Ovary (tissue), 9 donors: Measurements from ENCODE around the gene IL6. TPM values are rescaled to one million over a fixed set of nuclear protein-coding genes. Genes with fewer than 3 reads are reported as not detected.

ENCODE experiments used
- DNase-seq, 5 donors: peaks; one replicate each; pipeline ENCODE4 v3.0.0-alpha.2; 2019 to 2020
- H3K27ac ChIP-seq, 2 donors: fragments of 200-600 bp; one replicate each; pipeline versions ENCODE4 v1.5.1 to v1.8.0; 2019 to 2022
- H3K27me3 ChIP-seq: fragments of 200-600 bp; one replicate; pipeline ENCODE4 v1.8.0; 2022
- H3K36me3 ChIP-seq: fragments of 200-600 bp; sonication (generic); one replicate; pipeline ENCODE4 v1.5.1; 2019
- H3K4me1 ChIP-seq: one replicate; pipeline ENCODE4 v1.8.1; 2013; ENCODE audit warnings: mild to moderate bottlenecking, moderate library complexity; ENCODE audit not compliant: insufficient read depth
- H3K4me3 ChIP-seq: fragments of 200-600 bp; sonication (generic); one replicate; pipeline ENCODE4 v1.5.1; 2017
- H3K9me3 ChIP-seq, 2 donors: fragments of 200-600 bp in 1 of 2; sonication (generic) in 1 of 2; one replicate each; pipeline versions ENCODE4 v1.5.1 to v1.8.1; 2013 to 2019; ENCODE audit warnings: mild to moderate bottlenecking in 1 of 2, moderate library complexity in 1 of 2
- CTCF ChIP-seq, 3 donors: fragments of 450-650 bp in 2 of 3; fragments of 200-600 bp in 1 of 3; IDR thresholded peaks; one replicate each; pipeline versions ENCODE4 v1.5.1 to v1.8.0; 2016 to 2022; ENCODE audit warnings: antibody characterized with exemption in 3 of 3, mild to moderate bottlenecking in 1 of 3
- EP300 ChIP-seq: sonication (generic); formaldehyde crosslinking; IDR thresholded peaks from one replicate; pipeline ENCODE4 v1.6.1; 2017; ENCODE audit warnings: antibody characterized with exemption
- POLR2A ChIP-seq: fragments of 450-650 bp; IDR thresholded peaks from one replicate; pipeline ENCODE4 v1.6.1; 2017; ENCODE audit warnings: antibody characterized with exemption, mild to moderate bottlenecking, moderate library complexity
- WGBS, 3 donors: extraction: QIAGEN DNeasy Blood & Tissue Kit in 1 of 3; methylation state at CpG; one replicate each; pipeline versions ENCODE4 v1.1.5 to v1.1.7; 2013 to 2017; 5-methylcytosine and 5-hydroxymethylcytosine counted together
- intact Hi-C, 4 donors: fragments of 100-400 bp; cut with DNase I; formaldehyde crosslinking; loops; one replicate each; pipeline versions ENCODE4 v1.11.0 to v1.15.1; 2022 to 2023
- polyA plus RNA-seq, 2 donors: library from polyadenylated mRNA; stranded (reverse); fragments of 200-250 nt in 1 of 2; fragments of 350-450 nt in 1 of 2; fragmentation: Illumina TruSeq in 1 of 2; extraction: RNeasy Lipid Tissue Mini Kit (QIAGEN cat#74804) in 1 of 2; gene quantifications; one replicate each; pipeline ENCODE4 v1.2.3, GENCODE V29; 2013 to 2014
- total RNA-seq, 7 donors: library from RNA; depleted of rRNA in 2 of 7; stranded (reverse); fragments of >200 nt in 2 of 7; fragmentation: NEBNext Ultra II Directional in 3 of 7; extraction: Animal tissue kit (Norgen Biotek cat#: 25700) in 3 of 7; gene quantifications; one replicate each; pipeline versions ENCODE4 v1.1.0 to v1.2.4, GENCODE V29; 2016 to 2023
- donor health status: DM: no; HTN: no; CAD: no; lungs with moderate emphysema.
- donor health status: DM: no; HTN: no; CAD: no.
- donor health status: Bipolar disorder and iron deficiency.
- donor health status: DM: yes; HTN: yes; CAD: no.
- donor health status: DM: no; HTN: no; CAD: no.
- donor health status: DM: yes; HTN: yes; CAD: no.

The IL6 gene
- total and polyA plus RNA-seq, 9 donors, result 0.62 to 15.5 (median 4.9) TPM; not detected in 1

GRCh38 chr7:22729180-22729825 is 2.3 kb downstream of the IL6 start:
- H3K4me1 ChIP-seq, result no peaks in the 10 kb centered on the region
- no peak for TF ChIP-seq EP300
- TF ChIP-seq CTCF (IDR thresholded peaks at IDR 0.05), result no peak
- TF ChIP-seq POLR2A, result no peak
- H3K27ac ChIP-seq, result no peak overlapping the region
- intact Hi-C loops, result loop anchor here in 2 of 4 donors (5.0 to 10.0 kb wide), 2 partner anchors 165 to 172 kb away; no protein-coding TSS in a partner anchor
- no peaks in the 10 kb centered on the region for H3K36me3 ChIP-seq
- WGBS, 3 donors, result 95 to 97% (median 95%) methylated on average over 3 of the region's 3 CpGs
- DNase-seq, result no peak
- no peaks in the 10 kb centered on the region for H3K9me3 ChIP-seq
- no peaks in the 10 kb centered on the region for H3K27me3 ChIP-seq
- H3K4me3 ChIP-seq, result no peak overlapping the region

DNA sequence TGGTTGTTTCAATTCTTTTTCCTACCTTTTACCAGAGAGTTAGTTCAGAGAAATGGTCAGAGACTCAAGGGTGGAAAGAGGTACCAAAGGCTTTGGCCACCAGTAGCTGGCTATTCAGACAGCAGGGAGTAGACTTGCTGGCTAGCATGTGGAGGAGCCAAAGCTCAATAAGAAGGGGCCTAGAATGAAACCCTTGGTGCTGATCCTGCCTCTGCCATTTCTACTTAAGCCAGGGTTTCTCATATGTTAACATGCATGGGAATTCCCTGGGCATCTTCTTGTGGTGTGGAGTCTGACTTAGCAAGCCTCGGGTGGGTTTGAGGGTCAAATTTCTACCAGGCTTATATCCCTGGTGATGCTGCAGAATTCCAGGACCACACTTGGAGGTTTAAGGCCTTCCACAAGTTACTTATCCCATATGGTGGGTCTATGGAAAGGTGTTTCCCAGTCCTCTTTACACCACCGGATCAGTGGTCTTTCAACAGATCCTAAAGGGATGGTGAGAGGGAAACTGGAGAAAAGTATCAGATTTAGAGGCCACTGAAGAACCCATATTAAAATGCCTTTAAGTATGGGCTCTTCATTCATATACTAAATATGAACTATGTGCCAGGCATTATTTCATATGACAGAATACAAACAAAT is 3.2 kb downstream of the IL6 start:
- H3K27ac ChIP-seq, result no peak overlapping the region
- H3K36me3 ChIP-seq, result no peaks in the 10 kb centered on the region
- H3K27me3 ChIP-seq, result no peaks in the 10 kb centered on the region
- H3K4me3 ChIP-seq, result no peak overlapping the region
- H3K4me1 ChIP-seq, result no peaks in the 10 kb centered on the region
- TF ChIP-seq CTCF (IDR thresholded peaks at IDR 0.05), result no peak
- TF ChIP-seq POLR2A, result no peak
- no peak for TF ChIP-seq EP300
- H3K9me3 ChIP-seq, result no peaks in the 10 kb centered on the region
- intact Hi-C loops, result no loop called here
- no peak for DNase-seq
- WGBS, 3 donors, result 41 to 48% (median 44%) methylated on average over 2 of the region's 2 CpGs

DNA sequence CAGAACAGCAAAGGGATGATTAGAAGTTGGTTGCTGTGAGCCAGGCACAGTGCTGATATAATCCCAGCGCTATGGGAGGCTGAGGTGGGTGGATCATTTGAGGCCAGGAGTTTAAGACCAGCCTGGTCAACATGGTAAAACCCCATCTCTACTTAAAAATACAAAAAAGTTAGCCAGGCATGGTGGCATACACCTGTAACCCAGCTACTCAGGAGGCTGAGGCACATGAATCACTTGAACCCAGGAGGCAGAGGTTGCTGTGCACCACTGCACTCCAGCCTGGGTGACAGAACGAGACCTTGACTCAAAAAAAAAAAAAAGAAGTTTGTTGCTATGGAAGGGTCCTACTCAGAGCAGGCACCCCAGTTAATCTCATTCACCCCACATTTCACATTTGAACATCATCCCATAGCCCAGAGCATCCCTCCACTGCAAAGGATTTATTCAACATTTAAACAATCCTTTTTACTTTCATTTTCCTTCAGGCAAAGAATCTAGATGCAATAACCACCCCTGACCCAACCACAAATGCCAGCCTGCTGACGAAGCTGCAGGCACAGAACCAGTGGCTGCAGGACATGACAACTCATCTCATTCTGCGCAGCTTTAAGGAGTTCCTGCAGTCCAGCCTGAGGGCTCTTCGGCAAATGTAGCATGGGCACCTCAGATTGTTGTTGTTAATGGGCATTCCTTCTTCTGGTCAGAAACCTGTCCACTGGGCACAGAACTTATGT is 4.1 kb downstream of the IL6 start:
- intact Hi-C loops, result no loop called here
- no peak overlapping the region for H3K27ac ChIP-seq
- 72 to 75% (median 74%) methylated on average over 5 of the region's 5 CpGs for WGBS, 3 donors
- H3K9me3 ChIP-seq, result no peaks in the 10 kb centered on the region
- no peaks in the 10 kb centered on the region for H3K27me3 ChIP-seq
- no peaks in the 10 kb centered on the region for H3K4me1 ChIP-seq
- no peaks in the 10 kb centered on the region for H3K36me3 ChIP-seq
- H3K4me3 ChIP-seq, result no peak overlapping the region
- TF ChIP-seq EP300, result no peak
- no peak for TF ChIP-seq CTCF (IDR thresholded peaks at IDR 0.05)
- DNase-seq, result no peak

DNA sequence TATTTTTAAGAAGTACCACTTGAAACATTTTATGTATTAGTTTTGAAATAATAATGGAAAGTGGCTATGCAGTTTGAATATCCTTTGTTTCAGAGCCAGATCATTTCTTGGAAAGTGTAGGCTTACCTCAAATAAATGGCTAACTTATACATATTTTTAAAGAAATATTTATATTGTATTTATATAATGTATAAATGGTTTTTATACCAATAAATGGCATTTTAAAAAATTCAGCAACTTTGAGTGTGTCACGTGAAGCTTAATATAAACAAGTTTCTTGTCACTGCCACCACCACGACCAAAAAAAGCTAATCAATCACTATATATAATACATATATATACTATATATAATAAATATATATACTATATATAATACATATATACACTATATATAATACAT is 4.8 kb downstream of the IL6 start:
- WGBS, 3 donors, result 77 to 85% (median 82%) methylated on average over 2 of the region's 2 CpGs
- no peak for DNase-seq
- Histone ChIP-seq H3K27ac (no peak overlapping the region), H3K9me3 (no peaks in the 10 kb centered on the region), H3K4me1 (no peaks in the 10 kb centered on the region), H3K27me3 (no peaks in the 10 kb centered on the region), H3K4me3 (no peak overlapping the region), H3K36me3 (no peaks in the 10 kb centered on the region)
- TF ChIP-seq CTCF (IDR thresholded peaks at IDR 0.05) (no peak), POLR2A (no peak), EP300 (no peak)
- intact Hi-C loops, result no loop called here
